HG03066 (cell line): ENCODE data around the gene GSS.

Experiments used
- ATAC-seq: cut with Tn5 transposase; IDR thresholded peaks from one replicate; pipeline ENCODE4 v1.9.1; 2021; ENCODE audit warnings: low read depth; ENCODE audit not compliant: unreplicated experiment

Gene GSS

GRCh38 chr20:34955231-34956040 lies at the start of gene GSS, which contains the start of gene MYH7B:
Gene GSS (minus strand): TSS chr20:34955806. CDS start chr20:34951852, 3,954 bp downstream.
Gene MYH7B (plus strand): TSS chr20:34955868. CDS start chr20:34978006, 22,138 bp downstream.
- ATAC-seq, result peak; percentile 81

DNA sequence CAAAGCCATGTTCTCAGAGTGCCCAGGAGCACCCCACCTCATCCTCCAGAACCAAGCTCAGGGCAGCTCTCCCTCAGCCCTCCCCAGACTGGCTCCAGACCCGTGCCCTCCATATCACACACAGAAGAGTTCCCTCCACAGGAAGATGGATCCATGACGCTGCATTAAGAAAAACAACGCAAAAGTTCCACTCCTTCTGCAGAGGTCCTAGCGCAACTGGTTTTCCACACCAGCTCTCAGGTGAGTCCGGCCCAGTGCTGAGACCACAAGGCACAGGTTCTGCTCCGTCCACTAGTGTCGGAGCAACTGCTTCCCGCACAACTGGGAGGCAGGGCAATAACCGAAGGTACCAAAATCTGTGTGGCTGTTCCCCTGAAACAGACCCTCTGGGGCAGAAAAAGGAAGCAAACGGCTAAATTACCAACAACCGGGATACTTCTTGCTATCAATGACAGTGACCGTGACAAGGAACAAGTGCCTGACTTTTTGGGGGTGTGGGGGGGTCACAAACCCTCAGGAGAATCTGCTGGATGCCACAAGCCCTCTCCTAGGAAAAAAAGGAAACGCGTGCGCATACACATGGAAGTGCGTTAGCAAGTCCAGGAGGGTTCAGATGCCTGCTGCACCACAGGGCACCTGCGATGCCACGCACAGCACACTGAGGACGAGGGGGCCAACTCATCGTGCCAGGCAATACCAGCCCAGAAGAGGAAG lies 49.3 kb upstream of the GSS start:
- ATAC-seq, result no peak

- no peak for ATAC-seq
These were observed 48.6 kb upstream of the GSS start for GRCh38 chr20:35004051-35004725.

- ATAC-seq, result no peak
These were observed 47.8 kb upstream of the GSS start for GRCh38 chr20:35003211-35004031.

GRCh38 chr20:35002426-35003210 lies 47.0 kb upstream of the GSS start:
- ATAC-seq, result no peak

GRCh38 chr20:35001596-35002362 lies 46.2 kb upstream of the GSS start:
- no peak for ATAC-seq

- no peak for ATAC-seq
These were observed 45.5 kb upstream of the GSS start for GRCh38 chr20:35000922-35001595.

- ATAC-seq, result no peak
These were observed 44.8 kb upstream of the GSS start for GRCh38 chr20:35000311-35000921.

- no peak for ATAC-seq
These were observed 44.2 kb upstream of the GSS start for GRCh38 chr20:34999782-35000181.

DNA sequence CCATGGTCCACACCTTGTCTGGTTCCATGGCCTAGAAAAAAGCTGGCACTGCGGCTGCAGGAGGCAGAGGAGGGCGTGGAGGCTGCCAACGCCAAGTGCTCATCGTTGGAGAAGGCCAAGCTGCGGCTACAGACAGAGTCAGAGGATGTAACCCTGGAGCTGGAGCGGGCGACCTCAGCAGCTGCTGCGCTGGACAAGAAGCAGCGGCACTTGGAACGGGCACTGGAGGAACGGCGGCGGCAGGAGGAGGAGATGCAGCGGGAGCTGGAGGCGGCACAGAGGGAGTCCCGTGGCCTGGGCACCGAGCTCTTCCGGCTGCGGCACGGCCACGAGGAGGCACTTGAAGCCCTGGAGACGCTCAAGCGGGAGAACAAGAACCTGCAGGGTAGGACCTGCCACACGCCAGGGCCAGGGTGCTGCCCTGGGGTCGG lies 43.4 kb upstream of the GSS start:
- ATAC-seq, result no peak

- no peak for ATAC-seq
These were observed 42.8 kb upstream of the GSS start for GRCh38 chr20:34998331-34998950.

DNA sequence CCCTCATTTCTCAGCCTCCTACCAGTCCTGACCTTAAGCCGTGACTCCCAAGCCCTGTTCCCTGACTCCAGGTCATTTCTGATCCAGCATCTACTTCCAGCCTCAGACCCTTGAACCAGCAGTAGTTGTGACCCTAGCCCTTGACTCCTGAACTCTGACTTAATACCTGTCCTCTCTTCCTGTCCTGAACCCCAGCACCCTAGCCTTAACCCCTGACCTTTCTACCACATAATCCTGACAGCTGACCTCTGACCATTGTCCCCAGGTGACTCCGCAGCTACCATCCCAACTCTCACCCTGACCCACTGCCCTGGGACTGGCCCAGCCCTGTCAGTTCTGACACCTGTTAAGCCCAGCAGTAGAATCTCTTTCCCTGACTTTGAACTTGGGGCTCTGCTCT lies 42.2 kb upstream of the GSS start:
- ATAC-seq, result no peak

DNA sequence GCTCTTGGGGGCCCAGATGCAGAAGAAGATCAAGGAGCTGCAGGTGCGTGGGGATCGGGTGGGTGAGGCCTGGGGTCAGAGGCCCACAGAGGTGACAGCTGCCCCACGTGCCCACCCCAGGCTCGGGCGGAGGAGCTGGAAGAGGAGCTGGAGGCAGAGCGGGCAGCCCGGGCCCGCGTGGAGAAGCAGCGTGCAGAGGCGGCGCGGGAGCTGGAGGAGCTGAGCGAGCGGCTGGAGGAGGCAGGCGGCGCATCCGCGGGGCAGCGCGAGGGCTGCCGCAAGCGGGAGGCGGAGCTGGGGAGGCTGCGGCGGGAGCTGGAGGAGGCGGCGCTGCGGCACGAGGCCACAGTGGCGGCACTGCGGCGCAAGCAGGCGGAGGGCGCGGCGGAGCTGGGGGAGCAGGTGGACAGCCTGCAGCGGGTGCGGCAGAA lies 41.5 kb upstream of the GSS start:
- ATAC-seq, result no peak

GRCh38 chr20:34996243-34997028 lies 40.8 kb upstream of the GSS start:
- ATAC-seq, result no peak

- ATAC-seq, result no peak
These were observed 40.1 kb upstream of the GSS start for GRCh38 chr20:34995696-34996095.

- ATAC-seq, result no peak
These were observed 39.6 kb upstream of the GSS start for GRCh38 chr20:34995192-34995591.
